Naive B cell (primary cell): ENCODE data around the gene HPSE2. TPM values are rescaled to one million over a fixed set of nuclear protein-coding genes. Genes with fewer than 3 reads are reported as not detected.
"Not testable (repeated sequence)": the region's sequence is repeated elsewhere in the genome, so short reads cannot be mapped to it uniquely, and the experiment has no call there.

Experiments
- ATAC-seq, 2 donors: fragments of 150-1000 bp; cut with Tn5 transposase; 2 replicates each; pipeline ENCODE4 v1.10.0; 2021; ENCODE audit warnings: low read depth in 2 of 2, mild to moderate bottlenecking in 2 of 2, moderate library complexity in 2 of 2
- DNase-seq: peaks from one replicate; pipeline ENCODE4 v3.0.0; 2022
- H3K27ac Mint-ChIP-seq, 6 donors: one replicate each; pipeline ENCODE4 v1.8.0; 2020 to 2022; ENCODE audit warnings: mild to moderate bottlenecking in 6 of 6, mixed read lengths in 6 of 6, moderate library complexity in 5 of 6, inconsistent platforms in 2 of 6
- H3K27me3 Mint-ChIP-seq, 3 donors: one replicate each; pipeline ENCODE4 v1.8.0; 2021 to 2022; ENCODE audit warnings: mixed read lengths in 3 of 3, mild to moderate bottlenecking in 1 of 3
- H3K36me3 Mint-ChIP-seq, 2 donors: one replicate each; pipeline ENCODE4 v1.8.0; 2020 to 2022; ENCODE audit warnings: mixed read lengths in 2 of 2, inconsistent platforms in 1 of 2, mild to moderate bottlenecking in 1 of 2
- H3K4me1 Mint-ChIP-seq, 3 donors: one replicate each; pipeline ENCODE4 v1.8.0; 2020 to 2022; ENCODE audit warnings: mixed read lengths in 3 of 3, inconsistent platforms in 1 of 3, mild to moderate bottlenecking in 1 of 3, moderate library complexity in 1 of 3
- H3K4me3 Mint-ChIP-seq, 8 donors: one replicate each; pipeline ENCODE4 v1.8.0; 2020 to 2022; ENCODE audit warnings: mild to moderate bottlenecking in 8 of 8, mixed read lengths in 8 of 8, moderate library complexity in 8 of 8, inconsistent platforms in 2 of 8
- H3K9me3 Mint-ChIP-seq, 7 donors: one replicate each; pipeline ENCODE4 v1.8.0; 2020 to 2022; ENCODE audit warnings: mixed read lengths in 7 of 7, mild to moderate bottlenecking in 5 of 7, inconsistent platforms in 2 of 7, moderate library complexity in 1 of 7
- polyA plus RNA-seq, 6 donors: library from polyadenylated mRNA; unstranded; fragments of 300-500 nt; fragmentation: Illumina TruSeq; gene quantifications; one replicate each; pipeline ENCODE4 v1.2.3, GENCODE V29; 2021; ENCODE audit warnings: low read depth in 6 of 6

HPSE2 gene
- not detected for polyA plus RNA-seq

GRCh38 chr10:99235658-99236626, at the start of gene HPSE2:
Gene HPSE2 (minus strand): TSS chr10:99235852.
- peaks cover 59 to 70% (median 62%) of the 10 kb centered on the region in 3 donors for H3K27me3 Mint-ChIP-seq
- peak within 1 kb of the TSS in 6 of 8 donors; percentile 15 to 84 (median 60) for H3K4me3 Mint-ChIP-seq

GRCh38 chr10:99280472-99280871, 44.8 kb upstream of the HPSE2 start:
- Mint-ChIP-seq H3K27ac (no peak overlapping the region), H3K4me1 (no peaks in the 10 kb centered on the region), H3K4me3 (no peak overlapping the region), H3K9me3 (peaks cover 0 to 29% (median 16%) of the 10 kb centered on the region in 7 donors), H3K36me3 (no peaks in the 10 kb centered on the region), H3K27me3 (peaks cover 15 to 31% (median 17%) of the 10 kb centered on the region in 3 donors)
- no peak for DNase-seq
- ATAC-seq, result no peak

More at GRCh38 chr10:99235658-99236626, at the start of gene HPSE2:
- Mint-ChIP-seq H3K4me1 (peaks cover 22 to 39% (median 28%) of the 10 kb centered on the region in 3 donors), H3K27ac (peak within 1 kb of the TSS in 1 of 6 donors; percentile 87), H3K9me3 (peaks cover 0 to 52% (median 32%) of the 10 kb centered on the region in 7 donors), H3K36me3 (peaks cover 7 to 10% of the 10 kb centered on the region in 2 donors)
- DNase-seq (no peak), ATAC-seq (no peak)

- Mint-ChIP-seq H3K36me3 (no peaks in the 10 kb centered on the region), H3K4me3 (no peak overlapping the region)
- ATAC-seq, result no peak
These were observed 44.0 kb upstream of the HPSE2 start for GRCh38 chr10:99279626-99280111.

GRCh38 chr10:99276848-99277486, 41.3 kb upstream of the HPSE2 start:
- peaks cover 18 to 27% (median 23%) of the 10 kb centered on the region in 3 donors for H3K27me3 Mint-ChIP-seq
- no peaks in the 10 kb centered on the region for H3K36me3 Mint-ChIP-seq
- H3K4me3 Mint-ChIP-seq, result no peak overlapping the region
- peaks cover 0 to 13% (median 2%) of the 10 kb centered on the region in 7 donors for H3K9me3 Mint-ChIP-seq
- ATAC-seq (no peak), DNase-seq (no peak)
- H3K4me1 Mint-ChIP-seq, result no peaks in the 10 kb centered on the region
- H3K27ac Mint-ChIP-seq, result no peak overlapping the region

More at GRCh38 chr10:99279626-99280111, 44.0 kb upstream of the HPSE2 start:
- H3K4me1 Mint-ChIP-seq, result no peaks in the 10 kb centered on the region
- no peak for DNase-seq
- peaks cover 18 to 25% (median 19%) of the 10 kb centered on the region in 3 donors for H3K27me3 Mint-ChIP-seq
- H3K9me3 Mint-ChIP-seq, result peaks cover 0 to 29% (median 16%) of the 10 kb centered on the region in 7 donors
- H3K27ac Mint-ChIP-seq, result no peak overlapping the region

- ATAC-seq (no peak), DNase-seq (no peak)
- H3K4me3 Mint-ChIP-seq, result no peak overlapping the region
- no peak overlapping the region for H3K27ac Mint-ChIP-seq
- peaks cover 5 to 26% (median 14%) of the 10 kb centered on the region in 7 donors for H3K9me3 Mint-ChIP-seq
- H3K36me3 Mint-ChIP-seq, result peaks cover 4 to 18% of the 10 kb centered on the region in 2 donors
- peaks cover 10 to 30% (median 18%) of the 10 kb centered on the region in 3 donors for H3K27me3 Mint-ChIP-seq
- H3K4me1 Mint-ChIP-seq, result no peaks in the 10 kb centered on the region
These were observed 30.7 kb upstream of the HPSE2 start for GRCh38 chr10:99266383-99266782.

GRCh38 chr10:99248824-99249223, 13.2 kb upstream of the HPSE2 start:
- Mint-ChIP-seq H3K27ac (no peak overlapping the region), H3K4me3 (no peak overlapping the region)

GRCh38 chr10:99247893-99248292, 12.2 kb upstream of the HPSE2 start:
- H3K36me3 Mint-ChIP-seq, DNase-seq, ATAC-seq, H3K4me1 Mint-ChIP-seq: not testable (repeated sequence)
- Mint-ChIP-seq H3K27me3 (peaks cover 27 to 38% (median 28%) of the 10 kb centered on the region in 3 donors), H3K9me3 (peaks cover 4 to 38% (median 22%) of the 10 kb centered on the region in 7 donors), H3K27ac (peak overlapping the region in 1 of 6 donors; percentile 54), H3K4me3 (peak overlapping the region in 1 of 8 donors; percentile 30)

More at GRCh38 chr10:99248824-99249223, 13.2 kb upstream of the HPSE2 start:
- DNase-seq (no peak), ATAC-seq (no peak)
- no peaks in the 10 kb centered on the region for H3K4me1 Mint-ChIP-seq
- peaks cover 22 to 38% (median 28%) of the 10 kb centered on the region in 3 donors for H3K27me3 Mint-ChIP-seq
- peaks cover 0 to 8% of the 10 kb centered on the region in 2 donors for H3K36me3 Mint-ChIP-seq
- peaks cover 4 to 46% (median 22%) of the 10 kb centered on the region in 7 donors for H3K9me3 Mint-ChIP-seq

GRCh38 chr10:99236627-99237309, 1.1 kb upstream of the HPSE2 start:
- Mint-ChIP-seq H3K4me3 (peak overlapping the region in 2 of 8 donors; percentile 12 to 15), H3K27ac (no peak overlapping the region), H3K4me1 (peaks cover 22 to 38% (median 28%) of the 10 kb centered on the region in 3 donors), H3K36me3 (peaks cover 7 to 10% of the 10 kb centered on the region in 2 donors), H3K9me3 (peaks cover 0 to 44% (median 26%) of the 10 kb centered on the region in 7 donors), H3K27me3 (peaks cover 57 to 63% (median 59%) of the 10 kb centered on the region in 3 donors)
- ATAC-seq (no peak), DNase-seq (no peak)

GRCh38 chr10:99234791-99235657, 628 bp downstream of the HPSE2 start:
- DNase-seq (no peak), ATAC-seq (no peak)
- H3K9me3 Mint-ChIP-seq, result peaks cover 0 to 53% (median 34%) of the 10 kb centered on the region in 7 donors
- peak overlapping the region in 1 of 6 donors; percentile 87 for H3K27ac Mint-ChIP-seq
- peaks cover 56 to 69% (median 63%) of the 10 kb centered on the region in 3 donors for H3K27me3 Mint-ChIP-seq
- peaks cover 22 to 39% (median 28%) of the 10 kb centered on the region in 3 donors for H3K4me1 Mint-ChIP-seq
- peak overlapping the region in 6 of 8 donors; percentile 10 to 84 (median 60) for H3K4me3 Mint-ChIP-seq
- H3K36me3 Mint-ChIP-seq, result peaks cover 7 to 10% of the 10 kb centered on the region in 2 donors

GRCh38 chr10:99234041-99234790, 1.4 kb downstream of the HPSE2 start:
- Mint-ChIP-seq H3K4me3 (peak overlapping the region; percentile 55 to 84 (median 72)), H3K36me3 (peaks cover 7 to 10% of the 10 kb centered on the region in 2 donors), H3K9me3 (peaks cover 0 to 53% (median 34%) of the 10 kb centered on the region in 7 donors), H3K4me1 (peaks cover 22 to 39% (median 28%) of the 10 kb centered on the region in 3 donors), H3K27me3 (peaks cover 64 to 73% (median 71%) of the 10 kb centered on the region in 3 donors), H3K27ac (peak overlapping the region in 4 of 6 donors; percentile 36 to 91 (median 76))
- ATAC-seq (peak; percentile 98 to 99), DNase-seq (peak; percentile 72)

GRCh38 chr10:99233689-99234037, 2.0 kb downstream of the HPSE2 start:
- Mint-ChIP-seq H3K4me1 (peaks cover 22 to 39% (median 28%) of the 10 kb centered on the region in 3 donors), H3K27me3 (peaks cover 68 to 76% (median 71%) of the 10 kb centered on the region in 3 donors), H3K36me3 (peaks cover 7 to 10% of the 10 kb centered on the region in 2 donors), H3K27ac (peak overlapping the region in 3 of 6 donors; percentile 69 to 91 (median 83)), H3K4me3 (peak overlapping the region; percentile 55 to 84 (median 72)), H3K9me3 (peaks cover 0 to 53% (median 34%) of the 10 kb centered on the region in 7 donors)
- ATAC-seq, result no peak
- DNase-seq, result no peak
